ENCODE data around the gene MCRIP2.

MCRIP2 gene

DNA sequence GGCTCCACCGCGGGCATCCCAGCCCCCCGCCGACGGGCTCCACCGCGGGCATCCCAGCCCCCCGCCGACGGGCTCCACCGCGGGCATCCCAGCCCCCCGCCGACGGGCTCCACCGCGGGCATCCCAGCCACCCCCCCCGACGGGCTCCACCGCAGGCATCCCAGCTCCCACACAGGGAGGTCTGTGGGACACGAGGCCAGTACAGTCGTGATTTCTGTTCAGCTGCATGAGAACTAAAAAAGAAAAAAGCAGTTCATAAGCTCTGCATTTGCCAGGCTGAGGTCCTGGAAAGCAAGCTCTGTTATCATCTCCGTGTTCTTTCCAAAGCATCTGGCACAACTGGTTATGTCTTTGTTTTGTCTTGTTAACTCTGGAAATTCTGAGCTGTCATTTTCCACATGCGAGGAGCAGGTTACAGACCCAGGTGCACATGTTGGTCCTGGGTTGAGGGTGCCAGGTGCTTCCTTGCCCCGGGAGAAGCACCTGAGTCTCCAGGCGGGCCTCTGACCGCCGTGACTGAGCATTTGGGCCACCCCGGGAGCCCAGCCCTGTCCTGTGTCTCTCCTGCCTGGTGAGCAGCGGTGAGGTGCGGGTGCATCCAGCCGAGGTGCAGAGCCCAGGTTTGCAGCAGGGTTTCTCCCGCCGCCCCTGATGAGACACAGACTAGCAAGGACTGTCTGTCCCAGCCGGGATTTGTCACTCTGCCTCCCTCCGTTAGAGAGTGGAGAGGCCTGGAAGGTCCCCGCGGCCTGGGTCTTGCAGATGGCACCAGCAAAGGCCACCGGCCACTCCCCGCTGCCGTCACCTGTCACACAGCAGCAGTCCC, 20.7 kb upstream of the MCRIP2 start:
- Mint-ChIP-seq H3K4me3 (no peak overlapping the region), H3K4me1 (no peaks in the 10 kb centered on the region), H3K27ac (no peak overlapping the region), H3K9me3 (no peaks in the 10 kb centered on the region), H3K36me3 (ENCODE audit: low read depth) (peaks cover 4% of the 10 kb centered on the region), H3K27me3 (ENCODE audit: low read depth) (no peaks in the 10 kb centered on the region)
- TF ChIP-seq, protein P1, sequence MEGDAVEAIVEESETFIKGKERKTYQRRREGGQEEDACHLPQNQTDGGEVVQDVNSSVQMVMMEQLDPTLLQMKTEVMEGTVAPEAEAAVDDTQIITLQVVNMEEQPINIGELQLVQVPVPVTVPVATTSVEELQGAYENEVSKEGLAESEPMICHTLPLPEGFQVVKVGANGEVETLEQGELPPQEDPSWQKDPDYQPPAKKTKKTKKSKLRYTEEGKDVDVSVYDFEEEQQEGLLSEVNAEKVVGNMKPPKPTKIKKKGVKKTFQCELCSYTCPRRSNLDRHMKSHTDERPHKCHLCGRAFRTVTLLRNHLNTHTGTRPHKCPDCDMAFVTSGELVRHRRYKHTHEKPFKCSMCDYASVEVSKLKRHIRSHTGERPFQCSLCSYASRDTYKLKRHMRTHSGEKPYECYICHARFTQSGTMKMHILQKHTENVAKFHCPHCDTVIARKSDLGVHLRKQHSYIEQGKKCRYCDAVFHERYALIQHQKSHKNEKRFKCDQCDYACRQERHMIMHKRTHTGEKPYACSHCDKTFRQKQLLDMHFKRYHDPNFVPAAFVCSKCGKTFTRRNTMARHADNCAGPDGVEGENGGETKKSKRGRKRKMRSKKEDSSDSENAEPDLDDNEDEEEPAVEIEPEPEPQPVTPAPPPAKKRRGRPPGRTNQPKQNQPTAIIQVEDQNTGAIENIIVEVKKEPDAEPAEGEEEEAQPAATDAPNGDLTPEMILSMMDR (IDR thresholded peaks at IDR 0.05; ENCODE audit: unreplicated experiment in 3 of 3): no peak

DNA sequence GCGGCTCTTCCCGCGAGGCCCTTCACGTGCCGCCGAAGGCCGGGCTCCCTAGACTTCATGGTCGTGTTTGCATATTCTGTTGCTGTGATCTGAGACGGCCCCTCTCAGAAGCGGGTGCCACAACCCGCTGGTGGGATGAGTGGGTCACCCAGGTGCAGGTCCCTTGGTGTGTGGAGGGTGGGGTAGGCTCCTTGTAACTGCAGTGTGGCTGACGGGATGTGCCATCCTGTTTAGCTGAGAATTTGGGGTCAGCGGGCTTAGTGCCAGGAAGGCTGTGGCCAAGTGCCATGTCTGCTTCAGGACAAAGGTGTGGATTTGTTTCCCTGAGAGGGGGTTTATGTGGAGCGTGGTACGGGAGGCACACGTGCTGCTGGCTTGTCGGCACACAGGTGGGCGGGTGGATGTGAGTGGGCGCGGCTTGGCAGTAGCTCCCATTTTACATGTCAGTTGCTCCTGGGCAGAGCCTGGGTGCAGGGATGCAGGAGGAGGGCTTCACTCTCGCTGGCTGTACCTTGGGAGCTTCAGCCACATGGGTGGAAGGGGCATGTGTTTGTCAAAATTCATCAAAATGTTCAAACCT, 20.0 kb upstream of the MCRIP2 start:
- Mint-ChIP-seq H3K9me3 (no peaks in the 10 kb centered on the region), H3K27ac (no peak overlapping the region), H3K4me1 (no peaks in the 10 kb centered on the region), H3K27me3 (ENCODE audit: low read depth) (no peaks in the 10 kb centered on the region), H3K36me3 (ENCODE audit: low read depth) (peaks cover 7% of the 10 kb centered on the region), H3K4me3 (no peak overlapping the region)
- TF ChIP-seq, protein P1 (IDR thresholded peaks at IDR 0.05; ENCODE audit: unreplicated experiment in 3 of 3): no peak

DNA sequence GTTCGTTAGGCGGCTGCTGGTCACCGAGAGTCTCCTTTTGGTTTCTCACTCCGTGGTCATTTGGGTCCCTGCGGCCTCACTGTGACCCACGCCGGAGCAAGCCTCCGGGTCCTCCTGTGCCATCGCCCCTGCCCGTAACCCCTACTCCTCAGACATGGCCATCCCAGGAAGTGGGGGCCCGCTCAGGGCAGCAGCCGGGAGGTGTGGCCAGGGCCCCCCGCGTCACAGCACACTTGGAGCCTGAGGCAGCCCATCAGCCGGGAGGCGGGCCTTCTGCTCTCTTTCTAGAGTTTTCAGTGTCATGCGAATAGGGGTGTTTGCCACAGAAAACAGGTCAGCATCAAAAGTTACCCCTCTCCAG, 18.7 kb upstream of the MCRIP2 start:
- TF ChIP-seq, protein P1 (IDR thresholded peaks at IDR 0.05; ENCODE audit: unreplicated experiment in 3 of 3): no peak
- Mint-ChIP-seq H3K36me3 (ENCODE audit: low read depth) (peaks cover 10% of the 10 kb centered on the region), H3K4me1 (no peaks in the 10 kb centered on the region), H3K4me3 (no peak overlapping the region), H3K27ac (no peak overlapping the region), H3K9me3 (no peaks in the 10 kb centered on the region), H3K27me3 (ENCODE audit: low read depth) (no peaks in the 10 kb centered on the region)

DNA sequence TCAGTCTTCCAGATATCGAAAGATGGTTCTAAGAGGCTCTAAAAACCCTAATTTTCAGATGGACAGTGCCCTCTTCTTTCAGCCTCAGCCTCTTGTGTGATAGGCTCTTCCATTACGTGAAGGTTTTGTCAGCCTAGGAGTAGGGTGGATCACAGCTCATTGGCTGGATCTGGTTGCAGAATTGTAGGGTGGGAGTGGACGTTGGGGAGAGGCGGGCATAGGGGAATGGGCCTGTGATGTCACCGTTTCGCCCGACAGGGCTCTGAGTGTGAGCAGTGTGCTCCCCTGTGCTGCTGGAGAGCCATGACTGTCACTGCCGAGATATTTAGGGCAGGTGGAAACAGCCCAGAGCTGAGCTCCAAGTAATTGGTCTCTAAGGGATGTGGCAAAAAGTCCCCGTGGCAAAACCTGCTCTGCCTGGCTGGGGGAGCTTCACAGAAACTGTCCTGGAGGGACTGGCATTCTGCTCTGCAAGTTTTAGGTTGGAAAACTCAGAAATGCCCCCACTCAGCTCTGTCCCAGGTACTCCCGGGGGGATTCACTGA, 17.0 kb upstream of the MCRIP2 start:
- TF ChIP-seq, protein P1 (IDR thresholded peaks at IDR 0.05; ENCODE audit: unreplicated experiment in 3 of 3): no peak
- Mint-ChIP-seq H3K4me1 (peaks cover 6% of the 10 kb centered on the region), H3K9me3 (no peaks in the 10 kb centered on the region), H3K36me3 (ENCODE audit: low read depth) (peaks cover 13% of the 10 kb centered on the region), H3K27me3 (ENCODE audit: low read depth) (no peaks in the 10 kb centered on the region), H3K4me3 (no peak overlapping the region), H3K27ac (no peak overlapping the region)

DNA sequence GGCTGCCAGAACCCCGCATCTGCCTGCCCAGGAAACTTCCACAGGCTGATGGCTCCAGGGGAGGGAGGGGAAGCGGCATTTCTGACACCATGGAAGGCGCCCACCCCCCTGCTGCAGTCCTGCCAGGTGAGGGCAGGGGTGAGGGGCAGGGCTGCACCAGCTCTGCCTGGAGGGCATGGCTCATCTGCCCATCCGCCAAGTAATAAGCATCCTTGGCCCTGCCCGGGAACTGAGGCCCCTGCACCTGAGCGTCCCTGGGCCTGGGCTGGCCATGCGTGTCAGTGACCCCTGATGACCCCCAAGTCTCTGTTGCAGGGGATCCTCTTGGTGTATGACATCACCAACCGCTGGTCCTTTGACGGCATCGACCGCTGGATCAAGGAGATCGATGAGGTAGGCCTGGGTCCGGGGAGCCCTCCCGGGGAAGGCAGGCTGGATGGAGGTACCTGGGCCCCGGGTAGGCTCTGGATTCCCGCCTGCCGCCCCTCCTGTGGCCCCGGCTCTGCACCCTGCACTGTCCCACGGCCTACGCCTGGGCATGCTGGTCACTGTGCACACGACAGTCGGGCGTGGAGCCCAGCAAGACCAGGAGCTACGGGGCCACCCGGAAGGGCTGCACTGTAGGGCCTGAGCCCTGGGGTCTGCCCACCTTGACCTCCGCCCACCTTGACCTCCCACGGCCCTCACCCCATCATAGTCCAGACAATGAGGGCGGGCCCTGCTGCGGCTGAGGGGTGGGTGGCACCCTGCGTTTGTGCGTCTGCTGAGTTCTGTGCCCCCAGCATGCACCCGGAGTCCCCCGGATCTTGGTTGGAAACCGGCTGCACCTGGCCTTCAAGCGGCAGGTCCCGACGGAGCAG, 16.3 kb upstream of the MCRIP2 start:
- H3K4me3 Mint-ChIP-seq: no peak overlapping the region
- no peak overlapping the region for H3K27ac Mint-ChIP-seq
- no peaks in the 10 kb centered on the region for H3K27me3 Mint-ChIP-seq (ENCODE audit: low read depth)
- TF ChIP-seq, protein P1 (IDR thresholded peaks at IDR 0.05; ENCODE audit: unreplicated experiment in 3 of 3): no peak
- peaks cover 6% of the 10 kb centered on the region for H3K4me1 Mint-ChIP-seq
- peaks cover 13% of the 10 kb centered on the region for H3K36me3 Mint-ChIP-seq (ENCODE audit: low read depth)
- no peaks in the 10 kb centered on the region for H3K9me3 Mint-ChIP-seq

All from nephron (organoid).